HCT116 (cell line): ENCODE results near the gene ADCY10. TPM values are rescaled to one million over a fixed set of nuclear protein-coding genes. Genes with fewer than 3 reads are reported as not detected.

Experiments used
- ATAC-seq: fragments of 200-7000 bp; cut with Tn5 transposase; 2 replicates; pipeline ENCODE4 v1.9.1; 2020; ENCODE audit warnings: mild to moderate bottlenecking, moderate library complexity
- BruUV-seq: library from RNA; stranded (reverse); fragments of 400-500 nt; replicated peaks from 2 replicates; lab custom pipeline; 2021; lab: Mats Ljungman, UMichigan
- CTCF ChIA-PET: fragments of 300-600 bp; sonication (Branson Sonifier 250); formaldehyde crosslinking; loops from one replicate; lab custom pipeline; 2021; ENCODE audit warnings: antibody characterized with exemption; lab: Charles Lee
- POLR2A ChIA-PET: fragments of 300-600, 350-600 bp; sonication (Branson Sonifier 250); formaldehyde crosslinking; loops from one replicate; lab custom pipeline; 2021; ENCODE audit warnings: antibody characterized with exemption; lab: Charles Lee
- RAD21 ChIA-PET, 2 experiments: fragments of 300-600 bp; sonication (Branson Sonifier 250); formaldehyde crosslinking; loops; one replicate each; lab custom pipeline; 2023; ENCODE audit warnings: low total read pairs in 2 of 2; ENCODE audit not compliant: uncharacterized antibody in 2 of 2, unreplicated experiment in 2 of 2, low non-redundant PET in 1 of 2; lab: Charles Lee
- DNase-seq: peaks from one replicate; pipeline ENCODE4 v3.0.0-alpha.2; 2010; ENCODE audit warnings: low read depth, low spot score
- H2AFZ ChIP-seq: fragments of 200-600 bp; shearing (Covaris generic), sonication (generic); 2 replicates; pipeline ENCODE4 v1.6.1; 2017; ENCODE audit warnings: low read depth, mixed run types, mixed read lengths, antibody characterized with exemption, low read length; ENCODE audit not compliant: poor library complexity, severe bottlenecking
- H3K27ac ChIP-seq: 2 replicates; pipeline ENCODE4 v1.5.1; 2012; ENCODE audit warnings: low read depth, low read length
- H3K27me3 ChIP-seq: fragments of 200-600 bp; sonication (generic); 2 replicates; pipeline ENCODE4 v1.6.1; 2016; ENCODE audit warnings: mixed run types, low read length, mixed read lengths; ENCODE audit not compliant: insufficient read depth
- H3K36me3 ChIP-seq, 2 experiments: fragments of 200-500 bp in 1 of 2; fragments of 200-600 bp in 1 of 2; sonication (Bioruptor generic) in 1 of 2; sonication (generic) in 1 of 2; 2 replicates each; pipeline versions ENCODE4 v1.5.1 to v1.6.1; 2014 to 2016; ENCODE audit warnings: low read length in 2 of 2, inconsistent platforms in 1 of 2, mixed read lengths in 1 of 2, mixed run types in 1 of 2; ENCODE audit not compliant: insufficient read depth in 2 of 2, control insufficient read depth in 1 of 2
- H3K4me1 ChIP-seq, 2 experiments: fragments of 200-600 bp in 1 of 2; sonication (generic) in 1 of 2; 2 replicates each; pipeline versions ENCODE4 v1.5.1 to v1.6.1; 2012 to 2017; ENCODE audit warnings: low read length in 2 of 2, inconsistent platforms in 1 of 2, mild to moderate bottlenecking in 1 of 2, mixed read lengths in 1 of 2, mixed run types in 1 of 2, moderate library complexity in 1 of 2; ENCODE audit not compliant: insufficient read depth in 2 of 2, control insufficient read depth in 1 of 2
- H3K4me2 ChIP-seq: fragments of 200-600 bp; sonication (generic); 2 replicates; pipeline ENCODE4 v1.6.1; 2017; ENCODE audit warnings: mixed run types, low read length, mixed read lengths
- H3K4me3 ChIP-seq, 2 experiments: fragments of 200-600 bp in 1 of 2; sonication (generic) in 1 of 2; replicated peaks in 1 of 2; 2 replicates each; pipeline ENCODE4 v1.5.1; 2011 to 2016; ENCODE audit warnings: low read length in 2 of 2, control low read depth in 1 of 2, low read depth in 1 of 2, mild to moderate bottlenecking in 1 of 2, mixed read lengths in 1 of 2, mixed run types in 1 of 2
- H3K79me2 ChIP-seq: fragments of 200-600 bp; sonication (generic); 2 replicates; pipeline ENCODE4 v1.6.1; 2017; ENCODE audit warnings: mild to moderate bottlenecking, mixed run types, low read length, moderate library complexity, mixed read lengths; ENCODE audit not compliant: insufficient read depth
- H3K9ac ChIP-seq: fragments of 200-600 bp; sonication (generic); 2 replicates; pipeline ENCODE4 v1.6.1; 2016; ENCODE audit warnings: low read length, mixed read lengths
- H3K9me2 ChIP-seq: fragments of 200-600 bp; sonication (generic), shearing (Covaris generic); 2 replicates; pipeline ENCODE4 v1.6.1; 2017; ENCODE audit warnings: mixed run types, mild to moderate bottlenecking, moderate library complexity; ENCODE audit not compliant: insufficient read depth
- H3K9me3 ChIP-seq, 2 experiments: fragments of 200-500 bp in 1 of 2; fragments of 200-600 bp in 1 of 2; sonication (Bioruptor generic) in 1 of 2; sonication (generic) in 1 of 2; 2 replicates each; pipeline ENCODE4 v1.6.1; 2014 to 2017; ENCODE audit warnings: low read length in 2 of 2, mixed read lengths in 2 of 2, inconsistent platforms in 1 of 2, low read depth in 1 of 2, mild to moderate bottlenecking in 1 of 2, mixed run types in 1 of 2, moderate library complexity in 1 of 2; ENCODE audit not compliant: control insufficient read depth in 1 of 2, insufficient read depth in 1 of 2
- H4K20me1 ChIP-seq: fragments of 200-600 bp; sonication (generic), shearing (Covaris generic); 2 replicates; pipeline ENCODE4 v1.6.1; 2017; ENCODE audit warnings: mixed run types, mild to moderate bottlenecking, moderate library complexity; ENCODE audit not compliant: insufficient read depth
- EGR1 ChIP-seq: IDR thresholded peaks from 2 replicates; pipeline ENCODE4 v1.6.1; 2012; ENCODE audit warnings: low read depth
- MAX ChIP-seq: IDR thresholded peaks from 2 replicates; pipeline ENCODE4 v1.6.1; 2012
- REST ChIP-seq: IDR thresholded peaks from 2 replicates; pipeline ENCODE4 v1.6.1; 2012; ENCODE audit warnings: low read depth
- SIN3A ChIP-seq: IDR thresholded peaks from 2 replicates; pipeline ENCODE4 v1.6.1; 2012; ENCODE audit warnings: low read depth
- ZBTB33 ChIP-seq: IDR thresholded peaks from 2 replicates; pipeline ENCODE4 v1.6.1; 2011; ENCODE audit warnings: mild to moderate bottlenecking, low read length, moderate library complexity; ENCODE audit not compliant: insufficient replicate concordance; ENCODE audit errors: extremely low read depth
- ZNF274 ChIP-seq: fragments of 200-500 bp; sonication (Bioruptor generic); IDR thresholded peaks from 2 replicates; pipeline ENCODE4 v1.6.1; 2014; ENCODE audit warnings: mild to moderate bottlenecking, low read depth, low read length, inconsistent platforms
- intact Hi-C: fragments of 100-400 bp; cut with micrococcal nuclease; formaldehyde crosslinking; loops from 2 replicates; pipeline ENCODE4 v1.10.0; 2022
- total RNA-seq: library from RNA; stranded (reverse); gene quantifications from one replicate; pipeline ENCODE4 v1.2.1, GENCODE V29; 2021; ENCODE audit not compliant: unreplicated experiment

ADCY10 gene
- total RNA-seq, 1 experiment from 2014 or later, result 0.30 TPM

- no peaks in the 10 kb centered on the region for H3K9me2 ChIP-seq
- no peak overlapping the region for H3K27ac ChIP-seq
- ChIA-PET RAD21 (no interaction called here), CTCF (no interaction called here), POLR2A (no interaction called here)
- no peak overlapping the region for H2AFZ ChIP-seq
- peaks cover 19% of the 10 kb centered on the region; the same call in 1 of the 2 replicates for H3K79me2 ChIP-seq
- no peak overlapping the region for H3K4me3 ChIP-seq
- no peaks in the 10 kb centered on the region for H3K4me1 ChIP-seq
- no peak overlapping the region for H3K4me2 ChIP-seq
- DNase-seq (no peak), ATAC-seq (no peak)
- H3K36me3 ChIP-seq, result peaks cover 4% of the 10 kb centered on the region in 2 experiments; a peak in 1 of 4 replicates
- TF ChIP-seq ZBTB33, result no peak
- no peak for TF ChIP-seq MAX
- H4K20me1 ChIP-seq, result no peaks in the 10 kb centered on the region
- intact Hi-C loops, result no loop called here
- BruUV-seq, result no TSS peak
- H3K9ac ChIP-seq, result no peak overlapping the region
- no peaks in the 10 kb centered on the region for H3K9me3 ChIP-seq
- H3K27me3 ChIP-seq, result no peaks in the 10 kb centered on the region
Measured at GRCh38 chr1:167766538-167766937, 147.4 kb downstream of the ADCY10 start.

- BruUV-seq, result no TSS peak
- DNase-seq (no peak), ATAC-seq (no peak)
- no peak overlapping the region for H3K4me2 ChIP-seq
- no peak overlapping the region for H3K9ac ChIP-seq
- peaks cover 28% of the 10 kb centered on the region; the same call in 1 of the 2 replicates for H3K79me2 ChIP-seq
- no peak overlapping the region for H3K27ac ChIP-seq
- H3K9me3 ChIP-seq, result no peaks in the 10 kb centered on the region
- no peaks in the 10 kb centered on the region for H3K4me1 ChIP-seq
- H3K36me3 ChIP-seq, result peaks cover 3 to 4% of the 10 kb centered on the region in 2 experiments; a peak in 1 of 4 replicates
- H3K9me2 ChIP-seq, result no peaks in the 10 kb centered on the region
- ChIA-PET POLR2A (no interaction called here), RAD21 (no interaction called here), CTCF (no interaction called here)
- no peaks in the 10 kb centered on the region for H4K20me1 ChIP-seq
- no peak overlapping the region for H3K4me3 ChIP-seq
- H2AFZ ChIP-seq, result no peak overlapping the region
- H3K27me3 ChIP-seq, result no peaks in the 10 kb centered on the region
- TF ChIP-seq REST, result no peak
- no peak for TF ChIP-seq SIN3A
- TF ChIP-seq ZNF274, result no peak
- TF ChIP-seq EGR1, result no peak
- intact Hi-C loops, result no loop called here
Measured at GRCh38 chr1:167765496-167765895, 148.4 kb downstream of the ADCY10 start.
